H1 (cell line): ENCODE data around the gene STAT5A. TPM values are rescaled to one million over a fixed set of nuclear protein-coding genes. Genes with fewer than 3 reads are reported as not detected.

ENCODE experiments used
- CTCF ChIA-PET: fragments of 300-600 bp; sonication (Branson Sonifier 250); formaldehyde crosslinking; loops from one replicate; lab custom pipeline; 2021; ENCODE audit not compliant: partially characterized antibody; lab: Charles Lee
- POLR2A ChIA-PET: fragments of 300-600 bp; sonication (Branson Sonifier 250); formaldehyde crosslinking; loops from one replicate; lab custom pipeline; 2021; ENCODE audit warnings: inconsistent platforms; ENCODE audit not compliant: partially characterized antibody; lab: Charles Lee
- DNase-seq, 2 experiments: peaks; one replicate each; pipeline versions ENCODE4 v3.0.0 to v3.0.0-alpha.2; 2010 to 2022; ENCODE audit warnings: low spot score in 2 of 2, low read depth in 1 of 2, mixed read lengths in 1 of 2
- FAIRE-seq: peaks from 2 replicates; lab custom pipeline; 2011; peaks lifted over from hg19 to GRCh38; lab: Jason Lieb, UNC
- H2AFZ ChIP-seq: 2 replicates; pipeline ENCODE4 v1.8.1; 2012; ENCODE audit warnings: low read length, inconsistent platforms
- H2AK5ac ChIP-seq: 2 replicates; pipeline ENCODE4 v1.6.1; 2013; ENCODE audit warnings: low read depth, low read length
- H2BK120ac ChIP-seq: replicated peaks from 2 replicates; pipeline ENCODE3; 2013; ENCODE audit warnings: low read depth, low read length, inconsistent platforms
- H2BK12ac ChIP-seq: 2 replicates; pipeline ENCODE4 v1.6.1; 2013; ENCODE audit warnings: low read depth, low read length
- H2BK15ac ChIP-seq: 2 replicates; pipeline ENCODE4 v1.6.1; 2013; ENCODE audit warnings: low read length
- H2BK20ac ChIP-seq: 2 replicates; pipeline ENCODE4 v1.6.1; 2013; ENCODE audit warnings: low read length
- H2BK5ac ChIP-seq: 2 replicates; pipeline ENCODE4 v1.6.1; 2013; ENCODE audit warnings: low read depth, low read length
- H3K14ac ChIP-seq: 2 replicates; pipeline ENCODE4 v1.6.1; 2013; ENCODE audit warnings: inconsistent platforms; ENCODE audit not compliant: insufficient read length
- H3K18ac ChIP-seq: 2 replicates; pipeline ENCODE4 v1.6.1; 2013; ENCODE audit warnings: low read length; ENCODE audit errors: extremely low read depth
- H3K23ac ChIP-seq: 2 replicates; pipeline ENCODE4 v1.6.1; 2013; ENCODE audit warnings: inconsistent platforms; ENCODE audit not compliant: insufficient read length
- H3K23me2 ChIP-seq: 2 replicates; pipeline ENCODE4 v1.6.1; 2013; ENCODE audit warnings: low read depth, low read length
- H3K27ac ChIP-seq: 2 replicates; pipeline ENCODE4 v1.6.1; 2011; ENCODE audit warnings: low read depth, low read length, inconsistent platforms
- H3K27me3 ChIP-seq, 4 experiments: replicated peaks in 1 of 4; 1 replicate in 1 of 4; 2 replicates in 3 of 4; pipeline versions ENCODE4 v1.6.1 to v1.8.1; 2011 to 2013; ENCODE audit warnings: low read length in 3 of 4, mild to moderate bottlenecking in 3 of 4, inconsistent platforms in 2 of 4, mixed read lengths in 2 of 4, moderate library complexity in 1 of 4; ENCODE audit not compliant: control insufficient read depth in 3 of 4, insufficient read depth in 3 of 4; ENCODE audit errors: extremely low read depth in 1 of 4
- H3K36me3 ChIP-seq, 4 experiments: 2 replicates each; pipeline versions ENCODE4 v1.6.1 to v1.8.1; 2011 to 2013; ENCODE audit warnings: mild to moderate bottlenecking in 4 of 4, low read length in 3 of 4, moderate library complexity in 2 of 4, control low read depth in 1 of 4, inconsistent platforms in 1 of 4; ENCODE audit not compliant: insufficient read depth in 4 of 4, control insufficient read depth in 2 of 4
- H3K4ac ChIP-seq: replicated peaks from 2 replicates; pipeline ENCODE3; 2013; ENCODE audit warnings: low read length, low read depth, mixed read lengths, inconsistent platforms; ENCODE audit not compliant: insufficient read length
- H3K4me1 ChIP-seq, 4 experiments: replicated peaks in 1 of 4; 1 replicate in 1 of 4; 2 replicates in 3 of 4; pipeline versions ENCODE4 v1.6.1 to v1.8.1; 2011 to 2013; ENCODE audit warnings: low read length in 3 of 4, inconsistent platforms in 2 of 4, mixed read lengths in 1 of 4; ENCODE audit not compliant: insufficient read depth in 4 of 4, control insufficient read depth in 3 of 4
- H3K4me2 ChIP-seq, 2 experiments: 2 replicates each; pipeline versions ENCODE4 v1.6.1 to v1.8.1; 2011 to 2013; ENCODE audit warnings: low read depth in 2 of 2, low read length in 2 of 2, control low read depth in 1 of 2, inconsistent platforms in 1 of 2, mild to moderate bottlenecking in 1 of 2; ENCODE audit not compliant: insufficient read depth in 1 of 2
- H3K4me3 ChIP-seq, 4 experiments: fragments of 200-600, 300-600 bp in 1 of 4; sonication (generic), shearing (Covaris generic), sonication (Bioruptor Twin) in 1 of 4; 2 replicates each; pipeline versions ENCODE4 v1.5.1 to v1.8.1; 2011 to 2016; ENCODE audit warnings: low read length in 4 of 4, low read depth in 3 of 4, control low read depth in 2 of 4, inconsistent platforms in 2 of 4, mild to moderate bottlenecking in 2 of 4, mixed read lengths in 1 of 4, moderate library complexity in 1 of 4; ENCODE audit not compliant: insufficient read depth in 2 of 4; ENCODE audit errors: extremely low read depth in 1 of 4
- H3K56ac ChIP-seq: replicated peaks from 2 replicates; pipeline ENCODE3; 2013; ENCODE audit warnings: low read depth, mild to moderate bottlenecking, mixed read lengths, low read length, inconsistent platforms; ENCODE audit not compliant: insufficient read length
- H3K79me1 ChIP-seq: 2 replicates; pipeline ENCODE4 v1.6.1; 2013; ENCODE audit warnings: low read depth, low read length, control low read depth
- H3K79me2 ChIP-seq, 2 experiments: 2 replicates each; pipeline versions ENCODE4 v1.6.1 to v1.8.1; 2012 to 2013; ENCODE audit warnings: low read length in 2 of 2, mild to moderate bottlenecking in 2 of 2, inconsistent platforms in 1 of 2; ENCODE audit not compliant: insufficient read depth in 2 of 2, control insufficient read depth in 1 of 2
- H3K9ac ChIP-seq, 4 experiments: replicated peaks in 1 of 4; 1 replicate in 1 of 4; 2 replicates in 3 of 4; pipeline versions ENCODE4 v1.6.1 to v1.8.1; 2011 to 2013; ENCODE audit warnings: low read depth in 3 of 4, low read length in 3 of 4, control low read depth in 2 of 4, mild to moderate bottlenecking in 2 of 4, moderate library complexity in 2 of 4, inconsistent platforms in 1 of 4; ENCODE audit errors: extremely low read depth in 1 of 4
- H3K9me3 ChIP-seq, 2 experiments: 2 replicates each; pipeline versions ENCODE4 v1.6.1 to v1.8.1; 2012 to 2013; ENCODE audit warnings: mild to moderate bottlenecking in 2 of 2, moderate library complexity in 2 of 2, control low read depth in 1 of 2, inconsistent platforms in 1 of 2, low read depth in 1 of 2, low read length in 1 of 2, mixed read lengths in 1 of 2; ENCODE audit not compliant: insufficient read depth in 2 of 2
- H4K20me1 ChIP-seq, 2 experiments: replicated peaks in 1 of 2; 2 replicates each; pipeline versions ENCODE3 to v1.8.1; 2011 to 2013; ENCODE audit warnings: inconsistent platforms in 2 of 2, low read length in 2 of 2, mild to moderate bottlenecking in 1 of 2; ENCODE audit not compliant: insufficient read depth in 2 of 2, control insufficient read depth in 1 of 2
- H4K5ac ChIP-seq: 2 replicates; pipeline ENCODE4 v1.6.1; 2013; ENCODE audit warnings: low read length, low read depth, mixed read lengths, inconsistent platforms; ENCODE audit not compliant: insufficient read length
- H4K8ac ChIP-seq: 2 replicates; pipeline ENCODE4 v1.8.0; 2013; ENCODE audit warnings: mild to moderate bottlenecking, moderate library complexity, low read length, inconsistent platforms; ENCODE audit not compliant: insufficient read depth; ENCODE audit errors: extremely low read depth
- H4K91ac ChIP-seq: replicated peaks from 2 replicates; pipeline ENCODE3; 2013; ENCODE audit warnings: low read length, mixed read lengths, inconsistent platforms; ENCODE audit not compliant: insufficient read length
- BACH1 ChIP-seq: IDR thresholded peaks from 2 replicates; pipeline ENCODE4 v1.6.1; 2012; ENCODE audit warnings: low read length, improper control_type of control experiment
- CEBPB ChIP-seq: IDR thresholded peaks from 2 replicates; pipeline ENCODE4 v1.6.1; 2012; ENCODE audit warnings: low read depth, low read length
- CREB1 ChIP-seq: IDR thresholded peaks from 2 replicates; pipeline ENCODE4 v1.6.1; 2012; ENCODE audit warnings: inconsistent platforms
- EGR1 ChIP-seq: IDR thresholded peaks from 2 replicates; pipeline ENCODE4 v1.6.1; 2011; ENCODE audit warnings: low read depth, low read length, borderline replicate concordance
- HDAC2 ChIP-seq, 2 experiments: fragments of 300-600 bp in 1 of 2; sonication (generic) in 1 of 2; IDR thresholded peaks; 2 replicates each; pipeline ENCODE4 v1.6.1; 2011 to 2012; ENCODE audit warnings: low read depth in 2 of 2, low read length in 2 of 2, mild to moderate bottlenecking in 2 of 2, moderate library complexity in 2 of 2, borderline replicate concordance in 1 of 2, inconsistent platforms in 1 of 2
- POLR2A ChIP-seq, 2 experiments: IDR thresholded peaks; 1 replicate in 1 of 2; 2 replicates in 1 of 2; pipeline ENCODE4 v1.6.1; 2011; ENCODE audit warnings: low read depth in 2 of 2, low read length in 2 of 2, mild to moderate bottlenecking in 2 of 2; ENCODE audit errors: control extremely low read depth in 1 of 2
- RBBP5 ChIP-seq: IDR thresholded peaks from 2 replicates; pipeline ENCODE4 v1.7.1; 2012; ENCODE audit warnings: low read depth, mild to moderate bottlenecking, inconsistent platforms, low read length, moderate library complexity, borderline replicate concordance
- RFX5 ChIP-seq: IDR thresholded peaks from 2 replicates; pipeline ENCODE4 v1.6.1; 2011; ENCODE audit warnings: low read depth, low read length, improper control_type of control experiment, borderline replicate concordance
- RNF2 ChIP-seq: fragments of 200-900, 300-1000 bp; sonication (generic); IDR thresholded peaks from 2 replicates; pipeline ENCODE4 v1.7.1; 2016; ENCODE audit warnings: borderline replicate concordance, low read depth, mild to moderate bottlenecking, antibody characterized with exemption, low read length; ENCODE audit not compliant: poor library complexity, severe bottlenecking; ENCODE audit errors: missing control alignments
- SAP30 ChIP-seq: fragments of 300-600 bp; sonication (generic); IDR thresholded peaks from 2 replicates; pipeline ENCODE4 v1.7.1; 2012; ENCODE audit warnings: low read length, moderate library complexity, mild to moderate bottlenecking, inconsistent platforms; ENCODE audit not compliant: insufficient read depth, insufficient replicate concordance
- SIN3A ChIP-seq, 2 experiments: IDR thresholded peaks in 1 of 2; conservative IDR thresholded peaks in 1 of 2; 2 replicates each; pipeline ENCODE4 v1.6.1; 2011 to 2012; ENCODE audit warnings: low read length in 2 of 2, improper control_type of control experiment in 1 of 2, low read depth in 1 of 2, mild to moderate bottlenecking in 1 of 2
- SIRT6 ChIP-seq: IDR thresholded peaks from one replicate; pipeline ENCODE4 v1.7.1; 2012; ENCODE audit warnings: low read length, inconsistent platforms
- WGBS, 2 experiments: shearing (Covaris generic) in 1 of 2; methylation state at CpG; one replicate each; pipeline versions ENCODE4 v1.1.6 to v1.1.7; 2013 to 2015; ENCODE audit warnings: low lambda C conversion rate in 2 of 2, mixed read lengths in 2 of 2, inconsistent platforms in 1 of 2, low coverage in 1 of 2, missing lambda C conversion rate in 1 of 2; ENCODE audit not compliant: insufficient replicate concordance in 2 of 2, insufficient coverage in 1 of 2, insufficient read length in 1 of 2; ENCODE audit errors: extremely low coverage in 1 of 2, missing lambda C conversion rate in 1 of 2; 5-methylcytosine and 5-hydroxymethylcytosine counted together
- polyA plus RNA-seq, 7 experiments: library from polyadenylated mRNA; depleted of rRNA in 3 of 7; stranded (reverse) in 5 of 7; unstranded in 2 of 7; fragments of >200 nt in 5 of 7; fragments of 200-250 nt in 2 of 7; gene quantifications; 1 replicate in 5 of 7; 2 replicates in 1 of 7; 4 replicates in 1 of 7; pipeline versions ENCODE4 v1.2.1 to v1.2.3, GENCODE V29; 2011 to 2013; ENCODE audit warnings: missing spikeins in 2 of 7, mixed read lengths in 2 of 7
- total RNA-seq: library from RNA; stranded (reverse); fragmentation: NEBNext Ultra II Directional; extraction: Animal tissue kit (Norgen Biotek cat#: 25700); gene quantifications from 2 replicates; pipeline ENCODE4 v1.2.1, GENCODE V29; 2021
- TF ChIP-seq, protein P1 (sequence below): IDR thresholded peaks from 2 replicates; pipeline ENCODE4 v1.6.1; 2011; ENCODE audit warnings: low read length, improper control_type of control experiment

Gene STAT5A
- total and polyA plus RNA-seq, 2 of the 8 experiments (the other 6 are each of a cell fraction or from before 2014, with no cell fraction given): 4.2 to 5.4 TPM

DNA sequence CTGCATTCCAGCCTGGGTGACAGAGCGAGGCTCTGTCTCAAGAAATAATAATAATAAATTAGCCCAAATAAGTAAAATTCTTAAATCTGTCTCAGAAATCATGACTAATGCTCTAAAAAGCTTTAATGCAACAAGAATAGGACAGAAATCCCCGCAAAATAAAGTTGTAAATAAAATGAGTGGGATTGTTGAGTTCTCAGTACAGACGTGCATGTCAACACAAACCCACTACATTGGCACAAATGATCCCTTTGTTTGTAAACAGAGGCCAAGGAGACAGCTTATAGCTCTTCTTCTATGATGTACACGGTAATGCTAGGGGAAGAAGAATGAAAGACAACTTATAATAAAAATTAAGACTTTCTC lies 18.1 kb upstream of the STAT5A start:
- H3K79me1 ChIP-seq: peaks cover 11% of the 10 kb centered on the region
- no peak overlapping the region for H2BK12ac ChIP-seq
- H4K91ac ChIP-seq: no peak overlapping the region
- H3K79me2 ChIP-seq: peaks cover 6 to 77% of the 10 kb centered on the region in 2 experiments; a peak in 3 of 4 replicates
- H3K14ac ChIP-seq: no peak overlapping the region
- no peak overlapping the region for H3K23ac ChIP-seq
- H3K9ac ChIP-seq: no peak overlapping the region
- H2BK15ac ChIP-seq: no peak overlapping the region
- peaks cover 0 to 4% of the 10 kb centered on the region in 2 experiments for H4K20me1 ChIP-seq
- no peaks in the 10 kb centered on the region for H3K36me3 ChIP-seq
- no peaks in the 10 kb centered on the region for H3K27me3 ChIP-seq
- FAIRE-seq (no peak), DNase-seq (no peak)
- no peak overlapping the region for H4K5ac ChIP-seq
- peaks cover 5 to 14% (median 11%) of the 10 kb centered on the region in 4 experiments; a peak in 6 of 7 replicates for H3K4me1 ChIP-seq
- 93% methylated on average over 4 of the region's 4 CpGs; no CpG with 5 or more reads in 1 of the 2 experiments for WGBS, 2 experiments
- H4K8ac ChIP-seq: no peak overlapping the region
- H2AFZ ChIP-seq: no peak overlapping the region
- H2BK20ac ChIP-seq: no peak overlapping the region
- no peak overlapping the region for H3K56ac ChIP-seq
- H2BK5ac ChIP-seq: no peak overlapping the region
- ChIA-PET CTCF (interaction anchor here (0.6 to 3.1 kb wide), 4 partner anchors 8 to 48 kb away, joined by 3 to 15 read pairs (median 4); no protein-coding TSS in a partner anchor), POLR2A (interaction anchor here (0.9 kb wide), 1 partner anchor 17 kb away, joined by 3 read pairs; no protein-coding TSS in a partner anchor)
- H3K27ac ChIP-seq: no peak overlapping the region
- no peak overlapping the region for H3K4me2 ChIP-seq
- peaks cover 4% of the 10 kb centered on the region; the same call in 1 of the 2 replicates for H3K23me2 ChIP-seq
- TF ChIP-seq HDAC2 (IDR thresholded peaks at IDR 0.05; ENCODE audit: borderline replicate concordance in 1 of 2, low read depth in 2 of 2, low read length in 2 of 2) (no peak), SAP30 (no peak), SIRT6 (no peak), SIN3A (conservative IDR thresholded peaks at IDR 0.05 in 1 of 2, IDR thresholded peaks at IDR 0.05 in 1 of 2; ENCODE audit: low read depth in 1 of 2, low read length in 2 of 2) (no peak), CEBPB (no peak), RNF2 (no peak), RFX5 (no peak), EGR1 (no peak), CREB1 (no peak), BACH1 (no peak), POLR2A (IDR thresholded peaks at IDR 0.05; ENCODE audit: control extremely low read depth in 1 of 2, low read depth in 2 of 2, low read length in 2 of 2) (no peak), RBBP5 (no peak)
- TF ChIP-seq, protein P1, sequence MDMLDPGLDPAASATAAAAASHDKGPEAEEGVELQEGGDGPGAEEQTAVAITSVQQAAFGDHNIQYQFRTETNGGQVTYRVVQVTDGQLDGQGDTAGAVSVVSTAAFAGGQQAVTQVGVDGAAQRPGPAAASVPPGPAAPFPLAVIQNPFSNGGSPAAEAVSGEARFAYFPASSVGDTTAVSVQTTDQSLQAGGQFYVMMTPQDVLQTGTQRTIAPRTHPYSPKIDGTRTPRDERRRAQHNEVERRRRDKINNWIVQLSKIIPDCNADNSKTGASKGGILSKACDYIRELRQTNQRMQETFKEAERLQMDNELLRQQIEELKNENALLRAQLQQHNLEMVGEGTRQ: no peak
- no peaks in the 10 kb centered on the region for H3K9me3 ChIP-seq
- H2AK5ac ChIP-seq: no peak overlapping the region
- H3K4ac ChIP-seq: no peak overlapping the region
- H3K18ac ChIP-seq: no peak overlapping the region
- no peak overlapping the region for H3K4me3 ChIP-seq
- no peak overlapping the region for H2BK120ac ChIP-seq
